ENCODE measurements around the gene SMC1B.
"Not testable (repeated sequence)": the region's sequence is repeated elsewhere in the genome, so short reads cannot be mapped to it uniquely, and the experiment has no call there.

The SMC1B gene

DNA sequence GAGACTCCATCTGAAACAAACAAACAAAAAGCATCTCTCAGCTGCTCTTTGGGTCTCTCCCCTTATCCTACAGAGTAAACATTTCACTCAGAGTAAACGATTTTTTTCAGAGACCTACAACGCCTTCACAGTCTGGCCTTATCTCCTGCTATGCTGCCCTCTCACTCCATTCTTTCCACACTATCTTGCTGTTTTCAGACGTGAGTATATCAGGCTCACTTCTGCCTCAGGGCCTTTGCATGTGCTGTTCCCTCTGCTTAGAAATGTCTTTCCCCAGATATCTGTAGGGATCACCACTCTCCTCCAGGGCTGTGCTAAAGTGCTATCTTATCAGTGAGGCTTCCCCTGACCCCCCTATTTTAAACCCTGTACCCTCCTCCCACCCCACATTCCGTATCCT lies 6.6 kb upstream of the SMC1B start:
- DNase-seq (ENCODE audit: low read depth), result no peak

DNA sequence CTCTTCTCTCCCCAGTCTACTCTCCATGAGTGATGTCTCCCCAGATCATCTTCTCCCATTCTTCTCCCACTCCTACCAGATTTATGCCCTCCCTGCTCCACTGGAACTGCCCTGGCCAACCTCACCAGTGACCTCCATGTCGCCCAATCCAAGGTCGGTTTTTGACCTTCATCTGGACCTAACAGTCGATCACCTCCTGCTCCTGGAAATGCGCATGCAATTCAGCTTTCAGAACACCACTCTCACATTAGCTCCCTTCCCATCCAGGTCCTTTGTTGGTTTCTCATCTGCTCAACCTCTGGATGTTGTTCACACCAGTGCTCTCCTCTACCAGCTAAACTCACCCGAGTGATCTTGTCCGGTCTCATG lies 5.4 kb upstream of the SMC1B start:
- no peak for DNase-seq (ENCODE audit: low read depth)

GRCh38 chr22:45418056-45418769 lies 4.8 kb upstream of the SMC1B start:
- DNase-seq (ENCODE audit: low read depth), result no peak

DNA sequence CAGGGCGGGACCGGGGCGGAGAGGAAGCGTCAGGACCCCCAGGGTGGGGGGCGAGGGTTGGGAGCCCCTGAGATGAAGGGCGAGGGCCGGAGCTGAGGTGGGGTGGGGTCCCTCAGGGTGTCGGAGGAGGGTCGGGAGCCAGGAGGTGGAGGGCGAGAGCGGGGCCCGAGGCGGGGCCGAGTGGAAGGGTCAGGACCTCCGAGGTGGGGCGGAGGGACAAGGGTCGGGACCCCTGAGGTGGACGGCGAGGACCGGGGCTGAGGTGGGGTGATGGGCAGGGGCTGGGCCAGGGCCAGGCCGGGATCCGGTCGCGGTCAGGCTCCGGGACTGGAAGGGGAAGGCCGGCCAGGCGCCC lies 409 bp downstream of the SMC1B start:
- no peak for DNase-seq (ENCODE audit: low read depth)

DNA sequence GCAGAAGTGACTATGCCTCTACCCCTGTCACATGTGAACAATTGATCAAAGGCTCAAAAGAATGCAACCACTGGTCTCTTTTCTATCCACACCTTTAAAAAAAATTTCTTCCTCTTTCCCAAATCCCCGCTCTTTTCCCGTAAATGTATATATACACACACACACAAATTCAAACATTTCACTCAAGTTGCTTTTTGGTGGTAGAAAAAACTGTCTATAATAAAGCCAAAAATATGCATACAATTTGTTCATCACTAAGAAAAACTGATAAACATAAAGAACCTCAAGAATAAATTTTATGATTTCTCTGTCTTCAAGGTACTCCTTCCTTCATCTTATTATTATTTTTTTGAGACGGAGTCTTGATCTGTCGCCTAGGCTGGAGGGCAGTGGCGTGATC lies 5.6 kb downstream of the SMC1B start:
- DNase-seq (ENCODE audit: low read depth), result no peak

DNA sequence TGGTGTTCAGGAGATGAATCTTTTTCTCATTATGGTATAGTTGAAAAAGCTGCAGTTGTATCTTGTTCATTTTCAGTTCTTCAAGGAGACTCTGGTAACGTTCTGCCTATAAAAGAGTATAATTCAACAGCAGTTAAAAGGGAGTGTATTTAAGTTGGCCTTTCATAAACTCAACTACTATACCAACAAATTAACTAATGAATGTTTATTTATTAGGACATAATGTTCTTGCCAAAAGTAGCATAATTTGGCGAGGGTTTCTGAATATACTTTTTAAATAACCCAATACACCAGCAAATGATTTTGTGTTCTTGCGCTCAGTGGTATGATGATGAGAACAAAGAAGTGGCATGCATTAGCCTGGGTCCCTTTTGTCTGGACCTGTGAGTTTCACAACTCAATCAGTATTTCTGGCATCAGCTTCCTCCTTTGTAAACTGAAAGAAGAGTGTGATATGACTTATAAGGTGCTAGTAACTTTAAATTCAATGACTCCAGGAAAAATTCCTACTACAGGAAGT lies 10.9 kb downstream of the SMC1B start:
- DNase-seq (ENCODE audit: low read depth), result no peak

GRCh38 chr22:45399712-45400445 lies 13.5 kb downstream of the SMC1B start:
- no peak for DNase-seq (ENCODE audit: low read depth)

DNA sequence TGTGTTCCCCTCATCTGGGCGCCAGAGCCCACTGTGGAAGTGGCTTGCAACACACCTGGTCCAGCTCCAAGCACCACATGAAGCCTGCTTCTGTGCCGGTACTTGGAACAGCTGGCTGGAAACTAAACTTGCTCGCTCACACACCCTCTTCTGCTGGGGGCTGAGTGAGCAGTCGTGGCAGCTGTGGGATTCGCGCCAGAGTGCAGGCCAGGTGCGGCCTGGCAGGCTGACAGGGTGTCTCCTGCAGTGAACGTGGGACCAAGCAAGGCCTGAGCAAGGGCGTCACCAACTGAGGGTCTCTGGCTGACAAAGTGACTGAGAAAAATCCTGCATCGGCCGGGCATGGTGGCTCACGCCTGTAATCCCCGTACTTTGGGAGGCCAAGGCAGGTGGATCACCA lies 15.2 kb downstream of the SMC1B start:
- no peak for DNase-seq (ENCODE audit: low read depth)

GRCh38 chr22:45397806-45398205 lies 15.6 kb downstream of the SMC1B start:
- no peak for DNase-seq (ENCODE audit: low read depth)

DNA sequence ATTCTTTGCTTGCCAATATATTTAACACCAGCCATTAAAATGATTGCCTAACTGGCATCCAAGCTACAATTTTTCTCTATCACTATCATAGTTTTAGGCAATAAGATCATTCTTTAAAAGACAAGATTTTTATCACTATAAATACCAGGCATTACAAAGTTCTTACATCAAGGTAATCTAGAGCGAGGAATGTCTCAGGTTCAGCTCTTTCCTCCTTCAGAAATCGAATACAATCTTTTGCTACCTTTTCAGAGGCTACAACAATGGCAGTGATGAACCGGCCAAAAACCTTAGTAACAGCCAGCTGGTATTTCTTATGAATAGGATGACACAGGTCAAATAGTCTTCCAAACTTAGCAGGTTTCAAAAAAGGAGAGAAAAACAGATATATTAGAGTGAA lies 23.9 kb downstream of the SMC1B start:
- DNase-seq (ENCODE audit: low read depth), result no peak

DNA sequence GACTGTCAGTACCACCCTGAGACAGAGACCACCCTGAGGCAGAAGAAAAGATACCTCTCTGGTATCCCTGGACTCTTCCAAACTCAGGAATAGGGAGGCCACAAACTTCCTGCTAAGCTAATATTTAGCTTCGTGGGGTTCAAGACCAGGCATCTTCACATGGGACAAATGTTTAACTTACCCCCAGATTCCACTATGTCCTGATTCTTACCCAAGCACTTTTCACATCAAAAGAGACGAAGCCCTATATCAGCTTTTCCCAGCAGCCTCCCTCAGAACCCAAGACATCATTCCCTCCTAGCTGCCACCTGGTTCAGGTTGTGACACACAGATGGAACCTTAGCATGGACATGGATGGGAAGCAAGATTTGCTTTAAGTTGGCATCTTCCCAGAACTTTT lies 32.1 kb downstream of the SMC1B start:
- no peak for DNase-seq (ENCODE audit: low read depth)

DNA sequence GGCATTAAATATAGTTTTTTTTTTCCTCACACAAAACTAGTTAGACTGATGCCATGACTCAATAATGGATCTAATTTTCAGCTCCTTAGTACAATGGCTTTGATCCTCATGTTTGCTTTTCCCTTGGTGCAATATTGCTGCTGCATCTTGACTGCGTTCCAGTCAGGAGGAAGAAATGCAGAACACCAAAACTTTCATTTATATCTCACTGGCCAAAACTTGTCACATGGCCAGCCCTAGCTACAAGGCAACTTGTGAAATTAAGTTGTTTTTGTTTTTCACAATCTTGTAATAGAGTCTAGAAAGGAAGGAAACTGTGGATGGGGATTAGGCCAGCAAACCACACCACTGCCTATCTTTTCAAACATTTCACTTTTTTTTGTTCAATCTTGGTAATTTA lies 36.7 kb downstream of the SMC1B start:
- no peak for DNase-seq (ENCODE audit: low read depth)

- DNase-seq (ENCODE audit: low read depth), result no peak
These were observed 37.4 kb downstream of the SMC1B start for GRCh38 chr22:45376009-45376408.

GRCh38 chr22:45373592-45373991 lies 39.8 kb downstream of the SMC1B start:
- DNase-seq (ENCODE audit: low read depth), result not testable (repeated sequence)

- DNase-seq (ENCODE audit: low read depth), result no peak
These were observed 46.7 kb downstream of the SMC1B start for GRCh38 chr22:45366713-45367112.

DNA sequence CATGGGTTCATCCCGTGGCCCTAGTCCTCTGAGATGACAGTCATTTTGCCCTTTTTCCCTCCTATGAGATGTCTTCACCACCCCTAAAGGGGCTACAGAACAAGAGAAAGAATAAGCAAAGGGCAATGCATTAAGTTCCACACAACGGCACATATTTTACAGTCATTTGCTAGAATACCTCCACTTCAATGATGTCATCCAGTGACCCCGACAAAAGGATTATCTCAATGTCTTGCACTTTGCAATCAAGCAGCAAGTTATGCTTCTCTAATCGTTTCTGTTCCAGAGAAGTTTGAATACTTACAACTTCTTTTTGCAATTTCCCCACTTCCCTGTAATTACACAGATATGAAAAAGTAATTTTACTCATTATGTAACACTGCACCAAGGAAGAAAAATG lies 53.8 kb downstream of the SMC1B start:
- DNase-seq (ENCODE audit: low read depth), result no peak

DNA sequence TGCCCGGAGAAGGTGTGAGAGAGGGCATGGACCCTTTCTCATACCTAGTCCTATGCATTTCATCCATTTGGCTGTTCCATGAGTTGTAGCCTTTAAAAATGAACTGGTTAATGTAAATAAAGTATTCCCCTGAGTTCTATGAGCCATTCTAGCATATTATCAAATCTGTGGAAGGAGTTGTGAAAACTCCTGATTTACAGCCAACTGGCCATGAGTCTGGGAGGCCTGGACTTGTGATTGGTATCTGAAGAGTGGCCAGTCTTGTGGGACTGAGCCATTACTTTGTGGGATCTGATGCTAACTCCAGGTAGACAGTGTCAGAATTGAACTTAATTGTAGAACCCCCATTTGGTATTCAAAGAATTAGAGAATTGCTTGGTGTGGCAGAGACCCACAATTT lies 55.3 kb downstream of the SMC1B start:
- DNase-seq (ENCODE audit: low read depth), result no peak

DNA sequence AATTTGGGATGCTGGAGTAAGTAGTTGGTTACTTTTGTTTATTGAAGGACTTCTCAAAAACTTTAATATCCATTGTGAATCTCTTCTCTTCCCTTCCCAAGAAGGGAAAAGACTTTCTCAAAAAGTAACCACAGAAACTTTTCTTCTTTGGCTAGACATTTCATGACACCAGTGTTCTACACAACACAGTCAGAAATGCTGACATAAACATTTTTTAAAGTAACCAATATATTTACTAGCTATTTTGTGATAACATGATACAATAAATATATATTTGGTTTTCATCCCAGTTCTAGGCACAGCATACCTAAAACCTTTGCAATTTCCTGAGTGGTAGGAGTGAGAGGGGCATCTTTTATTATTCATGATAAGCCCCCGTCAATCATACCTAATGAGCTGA lies 55.9 kb downstream of the SMC1B start:
- DNase-seq (ENCODE audit: low read depth), result no peak

DNA sequence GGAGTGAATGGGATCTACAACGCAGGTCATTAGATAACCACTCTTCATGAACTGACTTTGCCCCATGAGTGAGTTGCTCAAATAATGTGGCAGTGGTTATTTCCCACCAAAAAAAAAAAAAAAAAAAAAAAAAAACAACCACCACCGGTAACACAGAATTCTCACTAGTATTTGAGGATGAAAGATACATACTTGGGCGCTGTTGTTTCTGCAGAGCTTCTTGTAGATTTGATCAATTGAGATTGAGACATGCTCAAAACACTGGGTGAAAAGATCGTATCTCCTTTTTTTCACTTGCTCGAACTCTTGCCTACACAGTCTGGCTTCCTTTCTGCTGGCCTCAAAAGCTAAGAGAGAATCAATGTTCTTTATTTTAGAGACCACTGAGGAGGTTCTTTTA lies 59.6 kb downstream of the SMC1B start:
- no peak for DNase-seq (ENCODE audit: low read depth)

- DNase-seq (ENCODE audit: low read depth), result not testable (repeated sequence)
These were observed 60.6 kb downstream of the SMC1B start for GRCh38 chr22:45352757-45353156.

DNA sequence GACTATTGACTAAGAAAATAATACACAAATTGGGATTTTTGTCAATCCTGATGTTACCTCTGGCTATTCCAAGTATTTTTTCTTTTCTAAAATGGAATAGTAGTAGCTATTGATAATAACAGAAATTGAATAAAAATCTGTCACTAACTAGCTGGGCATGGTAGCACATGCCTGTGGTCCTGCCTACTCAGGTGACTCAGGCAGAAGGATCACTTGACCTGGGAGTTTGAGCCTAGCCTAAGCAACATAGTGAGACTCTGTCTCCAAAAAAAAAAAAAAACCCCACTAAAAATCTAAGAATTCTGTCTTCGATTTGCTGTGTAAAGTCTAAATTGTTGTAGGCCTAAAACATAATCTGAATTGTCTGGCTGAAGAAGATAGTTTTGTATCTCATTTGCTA lies 61.4 kb downstream of the SMC1B start:
- DNase-seq (ENCODE audit: low read depth), result no peak

GRCh38 chr22:45349916-45350315 lies 63.5 kb downstream of the SMC1B start:
- DNase-seq (ENCODE audit: low read depth), result no peak

GRCh38 chr22:45344334-45344733 lies 69.1 kb downstream of the SMC1B start:
- no peak for DNase-seq (ENCODE audit: low read depth)

DNA sequence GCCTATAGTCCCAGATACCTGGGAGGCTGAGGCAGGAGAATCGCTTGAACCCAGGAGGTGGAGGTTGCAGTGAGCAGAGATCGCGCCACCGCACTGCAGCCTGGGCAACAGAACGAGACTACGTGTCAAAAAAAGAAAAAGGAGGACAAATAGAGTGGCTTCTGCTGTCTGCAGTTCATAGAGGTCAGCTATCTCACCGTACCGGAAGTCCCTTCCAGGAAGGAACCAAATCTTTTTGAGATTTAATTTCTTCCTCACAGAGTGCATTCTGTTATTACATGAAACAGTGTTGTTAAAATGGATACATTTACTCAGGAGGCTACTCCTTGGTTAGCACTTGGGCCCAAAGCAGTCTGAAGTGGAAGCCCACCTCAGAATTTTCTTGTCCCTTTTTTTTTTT lies 70.3 kb downstream of the SMC1B start:
- DNase-seq (ENCODE audit: low read depth), result no peak
